Measurements from ENCODE around the gene CHRNA9.

CHRNA9 gene

GRCh38 chr4:40295572-40295971 lies 39.6 kb upstream of the CHRNA9 start:
- no peak overlapping the region for H3K4me3 ChIP-seq (ENCODE audit: low read length)
- no peak for TF ChIP-seq CTCF (conservative IDR thresholded peaks at IDR 0.05; ENCODE audit: low read length)
- no peak for DNase-seq (ENCODE audit: low read depth)

GRCh38 chr4:40299126-40299525 lies 36.0 kb upstream of the CHRNA9 start:
- no peak overlapping the region for H3K4me3 ChIP-seq (ENCODE audit: low read length)
- TF ChIP-seq CTCF (conservative IDR thresholded peaks at IDR 0.05; ENCODE audit: low read length) = no peak
- DNase-seq (ENCODE audit: low read depth) = no peak

- no peak for DNase-seq (ENCODE audit: low read depth)
- TF ChIP-seq CTCF (conservative IDR thresholded peaks at IDR 0.05; ENCODE audit: low read length) = no peak
- H3K4me3 ChIP-seq (ENCODE audit: low read length) = no peak overlapping the region
Measured at GRCh38 chr4:40299811-40300292, 35.3 kb upstream of the CHRNA9 start.

GRCh38 chr4:40300371-40301162 lies 34.6 kb upstream of the CHRNA9 start:
- no peak overlapping the region for H3K4me3 ChIP-seq (ENCODE audit: low read length)
- no peak for TF ChIP-seq CTCF (conservative IDR thresholded peaks at IDR 0.05; ENCODE audit: low read length)
- DNase-seq (ENCODE audit: low read depth) = no peak

- TF ChIP-seq CTCF (conservative IDR thresholded peaks at IDR 0.05; ENCODE audit: low read length) = no peak
- no peak overlapping the region for H3K4me3 ChIP-seq (ENCODE audit: low read length)
- DNase-seq (ENCODE audit: low read depth) = no peak
Measured at GRCh38 chr4:40301603-40302002, 33.5 kb upstream of the CHRNA9 start.

- no peak for DNase-seq (ENCODE audit: low read depth)
- TF ChIP-seq CTCF (conservative IDR thresholded peaks at IDR 0.05; ENCODE audit: low read length) = no peak
- no peak overlapping the region for H3K4me3 ChIP-seq (ENCODE audit: low read length)
Measured at GRCh38 chr4:40303751-40304150, 31.4 kb upstream of the CHRNA9 start.
